WTC11 (cell line): ENCODE measurements around the gene DPYSL4. TPM values are rescaled to one million over a fixed set of nuclear protein-coding genes. Genes with fewer than 3 reads are reported as not detected.

Experiments used
- ATAC-seq: fragments of 200-7000 bp; cut with Tn5 transposase; 2 replicates; pipeline ENCODE4 v1.10.0; 2021; ENCODE audit warnings: mild to moderate bottlenecking, moderate library complexity
- CTCF ChIA-PET: fragments of 300-600 bp; sonication (Branson Sonifier 250); formaldehyde crosslinking; loops from one replicate; lab custom pipeline; 2021; ENCODE audit warnings: antibody characterized with exemption; lab: Charles Lee
- POLR2A ChIA-PET: fragments of 350-600 bp; sonication (Branson Sonifier 250); formaldehyde crosslinking; loops from one replicate; lab custom pipeline; 2021; ENCODE audit warnings: antibody characterized with exemption; lab: Charles Lee
- DNase-seq: peaks from one replicate; pipeline ENCODE4 v3.0.0; 2021; ENCODE audit warnings: low spot score
- H3K27ac Mint-ChIP-seq: 2 replicates; pipeline ENCODE4 v1.8.0; 2021; ENCODE audit warnings: mixed read lengths
- H3K27me3 Mint-ChIP-seq: 2 replicates; pipeline ENCODE4 v1.8.0; 2021; ENCODE audit warnings: low read depth, mild to moderate bottlenecking, moderate library complexity, mixed read lengths
- H3K36me3 Mint-ChIP-seq: 2 replicates; pipeline ENCODE4 v1.8.0; 2021; ENCODE audit warnings: mixed read lengths
- H3K4me1 Mint-ChIP-seq: 2 replicates; pipeline ENCODE4 v1.8.0; 2022; ENCODE audit warnings: mixed read lengths
- H3K4me3 Mint-ChIP-seq: 2 replicates; pipeline ENCODE4 v1.8.0; 2021; ENCODE audit warnings: mild to moderate bottlenecking, moderate library complexity, mixed read lengths
- H3K9me3 Mint-ChIP-seq: 2 replicates; pipeline ENCODE4 v1.8.0; 2021; ENCODE audit warnings: mixed read lengths
- AFF4 ChIP-seq: sonication (generic); formaldehyde crosslinking; IDR thresholded peaks from 2 replicates; pipeline ENCODE4 v1.8.1; 2023; ENCODE audit warnings: mild to moderate bottlenecking, missing genetic modification reagents, borderline replicate concordance
- ATF2 ChIP-seq: sonication (generic); formaldehyde crosslinking; IDR thresholded peaks from 2 replicates; pipeline ENCODE4 v1.8.1; 2022; ENCODE audit warnings: low read depth, missing genetic modification reagents, borderline replicate concordance
- ATF6 ChIP-seq: sonication (generic); formaldehyde crosslinking; IDR thresholded peaks from 2 replicates; pipeline ENCODE4 v1.8.1; 2023; ENCODE audit warnings: mild to moderate bottlenecking, missing genetic modification reagents
- ETV6 ChIP-seq: sonication (generic); formaldehyde crosslinking; IDR thresholded peaks from 2 replicates; pipeline ENCODE4 v1.8.1; 2022; ENCODE audit warnings: mild to moderate bottlenecking, missing genetic modification reagents
- FOXK1 ChIP-seq: sonication (generic); formaldehyde crosslinking; IDR thresholded peaks from 2 replicates; pipeline ENCODE4 v1.8.0; 2022; ENCODE audit warnings: mild to moderate bottlenecking, moderate library complexity, missing genetic modification reagents
- GRHL2 ChIP-seq: fragments of 250-450 bp; sonication (Bioruptor Pico); IDR thresholded peaks from 2 replicates; pipeline ENCODE4 v1.8.0; 2022; ENCODE audit warnings: mild to moderate bottlenecking, moderate library complexity; ENCODE audit not compliant: insufficient replicate concordance, severe bottlenecking
- IRF2 ChIP-seq: sonication (generic); formaldehyde crosslinking; IDR thresholded peaks from 2 replicates; pipeline ENCODE4 v1.8.0; 2022; ENCODE audit warnings: low read depth, missing genetic modification reagents, borderline replicate concordance
- KAT7 ChIP-seq: sonication (generic); formaldehyde crosslinking; IDR thresholded peaks from 2 replicates; pipeline ENCODE4 v1.8.1; 2023; ENCODE audit warnings: missing genetic modification reagents, mild to moderate bottlenecking, borderline replicate concordance
- NR1H2 ChIP-seq: sonication (generic); formaldehyde crosslinking; IDR thresholded peaks from 2 replicates; pipeline ENCODE4 v1.9.0; 2021; ENCODE audit warnings: mild to moderate bottlenecking, moderate library complexity, missing genetic modification reagents
- NR3C1 ChIP-seq: sonication (generic); formaldehyde crosslinking; conservative IDR thresholded peaks from 2 replicates; pipeline ENCODE4 v1.8.1; 2023; ENCODE audit warnings: low read depth, mild to moderate bottlenecking, missing genetic modification reagents
- SMAD3 ChIP-seq: sonication (generic); formaldehyde crosslinking; IDR thresholded peaks from 2 replicates; pipeline ENCODE4 v1.8.0; 2022; ENCODE audit warnings: missing genetic modification reagents, mild to moderate bottlenecking, borderline replicate concordance
- SOX15 ChIP-seq: fragments of 250-450 bp; sonication (Bioruptor Pico); IDR thresholded peaks from 2 replicates; pipeline ENCODE4 v1.9.0; 2021; ENCODE audit warnings: mild to moderate bottlenecking
- ZNF396 ChIP-seq: fragments of 250-450 bp; sonication (Bioruptor Pico); IDR thresholded peaks from 2 replicates; pipeline ENCODE4 v1.8.0; 2021; ENCODE audit warnings: mild to moderate bottlenecking, moderate library complexity, borderline replicate concordance
- total RNA-seq: library from RNA; stranded (reverse); gene quantifications from 3 replicates; pipeline ENCODE4 v1.2.3, GENCODE V29; 2021
- TF ChIP-seq, protein P1 (sequence below): sonication (generic); formaldehyde crosslinking; IDR thresholded peaks from 2 replicates; pipeline ENCODE4 v1.8.0; 2022; ENCODE audit warnings: mild to moderate bottlenecking, missing genetic modification reagents
- TF ChIP-seq, protein P2 (sequence below): sonication (generic); formaldehyde crosslinking; IDR thresholded peaks from 2 replicates; pipeline ENCODE4 v1.8.1; 2023; ENCODE audit warnings: mild to moderate bottlenecking, missing genetic modification reagents, moderate library complexity
- TF ChIP-seq, protein P3 (sequence below): sonication (generic); formaldehyde crosslinking; IDR thresholded peaks from 2 replicates; pipeline ENCODE4 v1.8.1; 2022; ENCODE audit warnings: mild to moderate bottlenecking, missing genetic modification reagents, moderate library complexity, borderline replicate concordance
- TF ChIP-seq, protein P4 (sequence below): fragments of 250-450 bp; sonication (Bioruptor Pico); IDR thresholded peaks from 2 replicates; pipeline ENCODE4 v1.9.0; 2021; ENCODE audit warnings: mild to moderate bottlenecking
- TF ChIP-seq, protein P5 (sequence below): sonication (generic); formaldehyde crosslinking; IDR thresholded peaks from 2 replicates; pipeline ENCODE4 v1.8.0; 2023; ENCODE audit warnings: missing genetic modification reagents

Gene DPYSL4
- total RNA-seq, 1 experiment from 2014 or later: 17.0 TPM

GRCh38 chr10:132179551-132180392 is 7.0 kb upstream of the DPYSL4 start:
- TF ChIP-seq, protein P1, sequence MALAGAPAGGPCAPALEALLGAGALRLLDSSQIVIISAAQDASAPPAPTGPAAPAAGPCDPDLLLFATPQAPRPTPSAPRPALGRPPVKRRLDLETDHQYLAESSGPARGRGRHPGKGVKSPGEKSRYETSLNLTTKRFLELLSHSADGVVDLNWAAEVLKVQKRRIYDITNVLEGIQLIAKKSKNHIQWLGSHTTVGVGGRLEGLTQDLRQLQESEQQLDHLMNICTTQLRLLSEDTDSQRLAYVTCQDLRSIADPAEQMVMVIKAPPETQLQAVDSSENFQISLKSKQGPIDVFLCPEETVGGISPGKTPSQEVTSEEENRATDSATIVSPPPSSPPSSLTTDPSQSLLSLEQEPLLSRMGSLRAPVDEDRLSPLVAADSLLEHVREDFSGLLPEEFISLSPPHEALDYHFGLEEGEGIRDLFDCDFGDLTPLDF (CRISPR knock-in tag): no peak
- TF ChIP-seq NR1H2 (no peak), GRHL2 (no peak), AFF4 (CRISPR knock-in tag) (no peak), IRF2 (CRISPR knock-in tag) (no peak), ATF6 (CRISPR knock-in tag) (no peak), KAT7 (CRISPR knock-in tag) (no peak), FOXK1 (CRISPR knock-in tag) (no peak), SMAD3 (no peak), ZNF396 (no peak), ATF2 (no peak), ETV6 (CRISPR knock-in tag) (no peak), SOX15 (CRISPR knock-in tag) (no peak), NR3C1 (CRISPR knock-in tag) (no peak)
- TF ChIP-seq, protein P2, sequence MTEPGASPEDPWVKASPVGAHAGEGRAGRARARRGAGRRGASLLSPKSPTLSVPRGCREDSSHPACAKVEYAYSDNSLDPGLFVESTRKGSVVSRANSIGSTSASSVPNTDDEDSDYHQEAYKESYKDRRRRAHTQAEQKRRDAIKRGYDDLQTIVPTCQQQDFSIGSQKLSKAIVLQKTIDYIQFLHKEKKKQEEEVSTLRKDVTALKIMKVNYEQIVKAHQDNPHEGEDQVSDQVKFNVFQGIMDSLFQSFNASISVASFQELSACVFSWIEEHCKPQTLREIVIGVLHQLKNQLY (CRISPR knock-in tag): no peak
- TF ChIP-seq, protein P3, sequence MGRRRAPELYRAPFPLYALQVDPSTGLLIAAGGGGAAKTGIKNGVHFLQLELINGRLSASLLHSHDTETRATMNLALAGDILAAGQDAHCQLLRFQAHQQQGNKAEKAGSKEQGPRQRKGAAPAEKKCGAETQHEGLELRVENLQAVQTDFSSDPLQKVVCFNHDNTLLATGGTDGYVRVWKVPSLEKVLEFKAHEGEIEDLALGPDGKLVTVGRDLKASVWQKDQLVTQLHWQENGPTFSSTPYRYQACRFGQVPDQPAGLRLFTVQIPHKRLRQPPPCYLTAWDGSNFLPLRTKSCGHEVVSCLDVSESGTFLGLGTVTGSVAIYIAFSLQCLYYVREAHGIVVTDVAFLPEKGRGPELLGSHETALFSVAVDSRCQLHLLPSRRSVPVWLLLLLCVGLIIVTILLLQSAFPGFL (CRISPR knock-in tag): no peak
- TF ChIP-seq, protein P4, sequence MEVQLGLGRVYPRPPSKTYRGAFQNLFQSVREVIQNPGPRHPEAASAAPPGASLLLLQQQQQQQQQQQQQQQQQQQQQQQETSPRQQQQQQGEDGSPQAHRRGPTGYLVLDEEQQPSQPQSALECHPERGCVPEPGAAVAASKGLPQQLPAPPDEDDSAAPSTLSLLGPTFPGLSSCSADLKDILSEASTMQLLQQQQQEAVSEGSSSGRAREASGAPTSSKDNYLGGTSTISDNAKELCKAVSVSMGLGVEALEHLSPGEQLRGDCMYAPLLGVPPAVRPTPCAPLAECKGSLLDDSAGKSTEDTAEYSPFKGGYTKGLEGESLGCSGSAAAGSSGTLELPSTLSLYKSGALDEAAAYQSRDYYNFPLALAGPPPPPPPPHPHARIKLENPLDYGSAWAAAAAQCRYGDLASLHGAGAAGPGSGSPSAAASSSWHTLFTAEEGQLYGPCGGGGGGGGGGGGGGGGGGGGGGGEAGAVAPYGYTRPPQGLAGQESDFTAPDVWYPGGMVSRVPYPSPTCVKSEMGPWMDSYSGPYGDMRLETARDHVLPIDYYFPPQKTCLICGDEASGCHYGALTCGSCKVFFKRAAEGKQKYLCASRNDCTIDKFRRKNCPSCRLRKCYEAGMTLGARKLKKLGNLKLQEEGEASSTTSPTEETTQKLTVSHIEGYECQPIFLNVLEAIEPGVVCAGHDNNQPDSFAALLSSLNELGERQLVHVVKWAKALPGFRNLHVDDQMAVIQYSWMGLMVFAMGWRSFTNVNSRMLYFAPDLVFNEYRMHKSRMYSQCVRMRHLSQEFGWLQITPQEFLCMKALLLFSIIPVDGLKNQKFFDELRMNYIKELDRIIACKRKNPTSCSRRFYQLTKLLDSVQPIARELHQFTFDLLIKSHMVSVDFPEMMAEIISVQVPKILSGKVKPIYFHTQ (CRISPR knock-in tag): no peak
- TF ChIP-seq, protein P5, sequence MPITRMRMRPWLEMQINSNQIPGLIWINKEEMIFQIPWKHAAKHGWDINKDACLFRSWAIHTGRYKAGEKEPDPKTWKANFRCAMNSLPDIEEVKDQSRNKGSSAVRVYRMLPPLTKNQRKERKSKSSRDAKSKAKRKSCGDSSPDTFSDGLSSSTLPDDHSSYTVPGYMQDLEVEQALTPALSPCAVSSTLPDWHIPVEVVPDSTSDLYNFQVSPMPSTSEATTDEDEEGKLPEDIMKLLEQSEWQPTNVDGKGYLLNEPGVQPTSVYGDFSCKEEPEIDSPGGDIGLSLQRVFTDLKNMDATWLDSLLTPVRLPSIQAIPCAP (CRISPR knock-in tag): no peak
- ATAC-seq (no peak), DNase-seq (no peak)
- Mint-ChIP-seq H3K4me3 (no peak overlapping the region), H3K4me1 (peaks cover 16% of the 10 kb centered on the region), H3K27me3 (peaks cover 28% of the 10 kb centered on the region), H3K27ac (no peak overlapping the region), H3K36me3 (no peaks in the 10 kb centered on the region), H3K9me3 (no peaks in the 10 kb centered on the region)
- CTCF ChIA-PET: no interaction called here
- POLR2A ChIA-PET: no interaction called here
